Peyer's patch (tissue), 4 donors: Measurements from ENCODE around the gene CXorf65.

Experiments
- POLR2A ChIP-seq, 2 donors: fragments of 450-650 bp; IDR thresholded peaks; one replicate each; pipeline ENCODE4 v1.5.1; 2017; ENCODE audit warnings: antibody characterized with exemption in 2 of 2, mild to moderate bottlenecking in 2 of 2, moderate library complexity in 2 of 2
- TF ChIP-seq, protein P1 (sequence below), 6 experiments: fragments of 450-650 bp in 4 of 6; fragments of 200-600 bp in 2 of 6; sonication (generic) in 1 of 6; IDR thresholded peaks; one replicate each; pipeline ENCODE4 v1.5.1; 2017 to 2019; ENCODE audit warnings: antibody characterized with exemption in 6 of 6, mild to moderate bottlenecking in 3 of 6, moderate library complexity in 1 of 6

DNA sequence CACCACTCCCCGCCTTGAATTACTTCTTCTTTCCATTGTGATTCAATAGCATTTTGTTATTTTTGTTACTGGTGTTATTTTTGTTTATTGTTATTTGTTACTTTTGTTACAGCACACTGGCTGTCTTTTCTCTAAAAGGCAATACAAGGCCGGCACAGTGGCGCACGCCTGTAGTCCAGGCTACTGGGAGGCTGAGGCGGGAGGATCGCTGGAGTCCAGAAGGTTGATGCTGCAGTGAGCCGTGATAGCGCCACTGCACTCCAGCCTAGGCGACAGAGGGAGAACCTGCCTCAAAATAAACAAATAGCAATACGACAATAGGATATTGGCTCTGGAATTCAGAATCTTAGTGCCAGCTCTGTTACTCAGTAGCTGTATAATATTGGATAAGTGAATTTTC, 10.8 kb upstream of the CXorf65 start:
- TF ChIP-seq, protein P1, sequence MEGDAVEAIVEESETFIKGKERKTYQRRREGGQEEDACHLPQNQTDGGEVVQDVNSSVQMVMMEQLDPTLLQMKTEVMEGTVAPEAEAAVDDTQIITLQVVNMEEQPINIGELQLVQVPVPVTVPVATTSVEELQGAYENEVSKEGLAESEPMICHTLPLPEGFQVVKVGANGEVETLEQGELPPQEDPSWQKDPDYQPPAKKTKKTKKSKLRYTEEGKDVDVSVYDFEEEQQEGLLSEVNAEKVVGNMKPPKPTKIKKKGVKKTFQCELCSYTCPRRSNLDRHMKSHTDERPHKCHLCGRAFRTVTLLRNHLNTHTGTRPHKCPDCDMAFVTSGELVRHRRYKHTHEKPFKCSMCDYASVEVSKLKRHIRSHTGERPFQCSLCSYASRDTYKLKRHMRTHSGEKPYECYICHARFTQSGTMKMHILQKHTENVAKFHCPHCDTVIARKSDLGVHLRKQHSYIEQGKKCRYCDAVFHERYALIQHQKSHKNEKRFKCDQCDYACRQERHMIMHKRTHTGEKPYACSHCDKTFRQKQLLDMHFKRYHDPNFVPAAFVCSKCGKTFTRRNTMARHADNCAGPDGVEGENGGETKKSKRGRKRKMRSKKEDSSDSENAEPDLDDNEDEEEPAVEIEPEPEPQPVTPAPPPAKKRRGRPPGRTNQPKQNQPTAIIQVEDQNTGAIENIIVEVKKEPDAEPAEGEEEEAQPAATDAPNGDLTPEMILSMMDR (IDR thresholded peaks at IDR 0.05), result no peak
- no peak for TF ChIP-seq POLR2A (IDR thresholded peaks at IDR 0.05)
